Neutrophil (primary cell): ENCODE results near the gene TMC3.

Experiments
- H3K27ac ChIP-seq: fragments of 200-600 bp; sonication (generic); 2 replicates; pipeline ENCODE4 v1.5.1; 2016; ENCODE audit warnings: mild to moderate bottlenecking, moderate library complexity
- H3K27me3 ChIP-seq: fragments of 200-600 bp; sonication (generic); 2 replicates; pipeline ENCODE4 v1.6.0; 2016; ENCODE audit warnings: mild to moderate bottlenecking
- H3K36me3 ChIP-seq: fragments of 200-600 bp; sonication (generic); 2 replicates; pipeline ENCODE4 v1.5.1; 2017
- H3K4me1 ChIP-seq, 2 experiments: fragments of 200-600 bp in 1 of 2; sonication (generic) in 1 of 2; 1 replicate in 1 of 2; 2 replicates in 1 of 2; pipeline versions ENCODE4 v1.5.1 to v1.6.1; 2013 to 2016; ENCODE audit warnings: low read depth in 1 of 2, low read length in 1 of 2, mild to moderate bottlenecking in 1 of 2, moderate library complexity in 1 of 2; ENCODE audit not compliant: control insufficient read depth in 1 of 2, insufficient read depth in 1 of 2
- H3K4me3 ChIP-seq, 2 experiments: fragments of 200-600 bp in 1 of 2; sonication (generic) in 1 of 2; 1 replicate in 1 of 2; 2 replicates in 1 of 2; pipeline ENCODE4 v1.5.1; 2013 to 2016; ENCODE audit warnings: low read depth in 1 of 2, low read length in 1 of 2, mild to moderate bottlenecking in 1 of 2, moderate library complexity in 1 of 2
- H3K9me3 ChIP-seq: fragments of 200-600 bp; sonication (generic); 2 replicates; pipeline ENCODE4 v1.5.1; 2016
- CTCF ChIP-seq: fragments of 200-600 bp; sonication (generic); IDR thresholded peaks from 2 replicates; pipeline ENCODE4 v1.5.1; 2016; ENCODE audit warnings: antibody characterized with exemption

TMC3 gene

GRCh38 chr15:81282911-81283310 lies 91.1 kb downstream of the TMC3 start:
- Histone ChIP-seq H3K4me1 (peaks cover 33 to 40% of the 10 kb centered on the region in 2 experiments), H3K9me3 (no peaks in the 10 kb centered on the region)

GRCh38 chr15:81282606-81282895 lies 91.5 kb downstream of the TMC3 start:
- TF ChIP-seq CTCF: no peak
- H3K9me3 ChIP-seq: no peaks in the 10 kb centered on the region
- no peaks in the 10 kb centered on the region for H3K27me3 ChIP-seq
- H3K36me3 ChIP-seq: no peaks in the 10 kb centered on the region
- H3K4me1 ChIP-seq: peaks cover 30 to 36% of the 10 kb centered on the region in 2 experiments
- H3K27ac ChIP-seq: no peak overlapping the region
- H3K4me3 ChIP-seq: no peak overlapping the region

More at GRCh38 chr15:81282911-81283310, 91.1 kb downstream of the TMC3 start:
- no peak for TF ChIP-seq CTCF
- Histone ChIP-seq H3K4me3 (no peak overlapping the region), H3K27me3 (no peaks in the 10 kb centered on the region), H3K36me3 (no peaks in the 10 kb centered on the region), H3K27ac (no peak overlapping the region)

DNA sequence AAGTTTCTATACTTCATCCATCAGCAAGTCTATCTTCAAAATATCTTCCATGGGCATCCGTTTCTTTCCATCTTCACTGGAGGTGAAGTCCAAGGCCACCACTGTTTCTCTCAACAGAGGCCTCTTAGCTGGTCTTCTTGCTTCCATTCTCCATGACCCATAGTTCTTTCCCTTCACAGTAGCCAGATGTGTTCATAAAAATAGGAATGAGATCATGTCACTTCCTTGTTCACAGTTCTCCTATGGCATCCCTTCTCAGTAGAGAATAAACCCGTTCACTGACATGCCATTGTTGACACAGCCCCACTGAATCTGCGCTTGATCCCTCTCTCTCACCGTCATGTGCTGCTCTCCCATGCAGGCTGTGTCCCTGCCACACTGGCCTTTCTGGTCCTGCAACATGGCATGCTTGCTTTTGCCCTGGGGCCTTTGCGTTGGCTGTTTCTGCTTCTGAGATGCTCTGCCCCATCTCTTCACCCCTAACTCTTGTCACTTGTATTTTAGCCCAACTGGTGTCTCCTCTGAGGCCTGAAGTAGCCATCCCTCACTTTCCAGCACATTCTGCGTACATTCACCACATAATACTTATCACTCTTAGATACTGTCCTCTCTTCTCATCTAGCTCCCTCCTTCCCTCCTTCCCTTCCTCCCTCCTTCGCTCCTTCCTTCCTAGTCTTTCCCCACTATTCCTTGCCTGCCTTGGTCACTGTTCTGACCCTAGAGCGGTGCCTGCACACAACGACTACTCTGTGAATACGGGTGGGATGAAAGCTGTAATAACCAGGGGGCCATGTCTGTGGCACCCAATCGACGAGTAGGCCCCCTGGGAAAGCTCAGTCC lies 92.0 kb downstream of the TMC3 start:
- Histone ChIP-seq H3K27ac (no peak overlapping the region), H3K4me1 (peaks cover 25 to 30% of the 10 kb centered on the region in 2 experiments), H3K36me3 (no peaks in the 10 kb centered on the region), H3K9me3 (no peaks in the 10 kb centered on the region), H3K4me3 (no peak overlapping the region), H3K27me3 (no peaks in the 10 kb centered on the region)
- TF ChIP-seq CTCF: no peak

DNA sequence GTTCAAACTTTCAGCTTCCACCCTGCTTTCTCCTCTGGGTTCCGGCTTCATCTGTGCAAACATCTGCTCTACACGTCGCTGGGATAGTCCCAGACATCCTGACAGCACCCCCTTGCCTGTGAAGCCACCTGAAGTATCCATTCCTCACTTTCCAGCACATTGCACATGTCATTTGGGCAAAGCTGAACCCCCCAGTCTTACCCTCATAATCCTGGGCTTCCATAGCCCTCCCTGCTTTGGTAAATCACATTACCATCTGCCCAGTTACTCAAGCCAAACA lies 92.6 kb downstream of the TMC3 start:
- no peaks in the 10 kb centered on the region for H3K9me3 ChIP-seq
- H3K4me3 ChIP-seq: no peak overlapping the region

More for the DNA sequence above, 92.6 kb downstream of the TMC3 start:
- no peak for TF ChIP-seq CTCF
- Histone ChIP-seq H3K27me3 (no peaks in the 10 kb centered on the region), H3K4me1 (peaks cover 19 to 25% of the 10 kb centered on the region in 2 experiments), H3K27ac (no peak overlapping the region), H3K36me3 (no peaks in the 10 kb centered on the region)
